OCI-LY7 (cell line): ENCODE data around the gene MEIS2. TPM values are rescaled to one million over a fixed set of nuclear protein-coding genes. Genes with fewer than 3 reads are reported as not detected.

ENCODE experiments used
- BruUV-seq: library from RNA; stranded (reverse); fragments of 400-500 nt; replicated peaks from 2 replicates; lab custom pipeline; 2021; lab: Mats Ljungman, UMichigan
- CTCF ChIA-PET: fragments of 300-600 bp; sonication (Branson Sonifier 250); formaldehyde crosslinking; loops from one replicate; lab custom pipeline; 2022; ENCODE audit warnings: antibody characterized with exemption; ENCODE audit not compliant: unreplicated experiment; lab: Charles Lee
- POLR2A ChIA-PET: fragments of 300-600 bp; sonication (Branson Sonifier 250); formaldehyde crosslinking; loops from one replicate; lab custom pipeline; 2022; ENCODE audit warnings: antibody characterized with exemption; lab: Charles Lee
- DNase-seq: peaks from one replicate; pipeline ENCODE4 v3.0.0-alpha.2; 2015; ENCODE audit warnings: low spot score
- H2AFZ ChIP-seq: fragments of 200-600 bp; sonication (generic), shearing (Covaris generic); 2 replicates; pipeline ENCODE4 v1.6.1; 2014; ENCODE audit warnings: mild to moderate bottlenecking, antibody characterized with exemption, low read length, moderate library complexity
- H3K27ac ChIP-seq: fragments of 200-600 bp; sonication (generic); 2 replicates; pipeline ENCODE4 v1.5.1; 2014; ENCODE audit warnings: mixed run types, low read depth, mild to moderate bottlenecking, moderate library complexity, low read length, inconsistent platforms; ENCODE audit not compliant: poor library complexity, severe bottlenecking
- H3K36me3 ChIP-seq: fragments of 200-600 bp; sonication (generic); 2 replicates; pipeline ENCODE4 v1.6.1; 2014; ENCODE audit warnings: mild to moderate bottlenecking, antibody characterized with exemption, low read length, moderate library complexity, mixed read lengths; ENCODE audit not compliant: insufficient read depth
- H3K4me1 ChIP-seq: fragments of 200-600 bp; sonication (generic); 2 replicates; pipeline ENCODE4 v1.5.1; 2014; ENCODE audit warnings: mild to moderate bottlenecking, low read length; ENCODE audit not compliant: insufficient read depth, poor library complexity, severe bottlenecking
- H3K4me2 ChIP-seq: fragments of 200-600 bp; sonication (generic); 2 replicates; pipeline ENCODE4 v1.6.1; 2014; ENCODE audit warnings: mild to moderate bottlenecking, low read length
- H3K4me3 ChIP-seq: fragments of 200-600 bp; sonication (generic); 2 replicates; pipeline ENCODE4 v1.5.1; 2014; ENCODE audit warnings: mild to moderate bottlenecking, low read depth, low read length; ENCODE audit not compliant: poor library complexity, severe bottlenecking
- H3K79me2 ChIP-seq: fragments of 200-600 bp; sonication (generic); 2 replicates; pipeline ENCODE4 v1.6.1; 2016; ENCODE audit warnings: low read depth, mild to moderate bottlenecking, low read length, moderate library complexity, mixed read lengths; ENCODE audit not compliant: insufficient read depth
- H3K9me2 ChIP-seq: fragments of 200-600 bp; sonication (generic); 2 replicates; pipeline ENCODE4 v1.6.1; 2016; ENCODE audit warnings: mild to moderate bottlenecking, low read length, mixed read lengths; ENCODE audit not compliant: insufficient read depth
- H3K9me3 ChIP-seq: fragments of 200-600 bp; sonication (generic); 2 replicates; pipeline ENCODE4 v1.6.1; 2014; ENCODE audit warnings: mild to moderate bottlenecking, mixed run types, low read length, mixed read lengths
- H4K20me1 ChIP-seq: fragments of 200-600 bp; sonication (generic); 2 replicates; pipeline ENCODE4 v1.6.1; 2014; ENCODE audit warnings: mild to moderate bottlenecking, antibody characterized with exemption, low read length, moderate library complexity, mixed read lengths; ENCODE audit not compliant: insufficient read depth
- CTCF ChIP-seq: fragments of 200-600 bp; sonication (generic); conservative IDR thresholded peaks from 2 replicates; pipeline ENCODE4 v1.5.1; 2014; ENCODE audit warnings: mild to moderate bottlenecking, antibody characterized with exemption, low read length, moderate library complexity, mixed read lengths
- EZH2phosphoT487 ChIP-seq: fragments of 200-600 bp; sonication (generic); IDR thresholded peaks from 2 replicates; pipeline ENCODE4 v1.6.1; 2018; ENCODE audit warnings: low read depth, borderline replicate concordance, mild to moderate bottlenecking, mixed run types, antibody characterized with exemption, low read length, moderate library complexity, mixed read lengths
- intact Hi-C: fragments of 100-400 bp; cut with micrococcal nuclease; formaldehyde crosslinking; loops from one replicate; pipeline ENCODE4 v1.10.0; 2022; ENCODE audit not compliant: unreplicated experiment
- total RNA-seq, 2 experiments: library from RNA; depleted of rRNA in 1 of 2; stranded (reverse); fragments of >200 nt in 1 of 2; shearing (Covaris generic) in 1 of 2; gene quantifications; 2 replicates each; pipeline ENCODE4 v1.2.3, GENCODE V29; 2014 to 2022

MEIS2 gene
- total RNA-seq, 2 experiments from 2014 or later = 31.0 to 35.8 TPM

- Histone ChIP-seq H2AFZ (no peak overlapping the region), H3K4me1 (no peaks in the 10 kb centered on the region), H3K4me2 (no peak overlapping the region), H3K9me3 (no peaks in the 10 kb centered on the region), H3K27ac (no peak overlapping the region), H3K4me3 (no peak overlapping the region), H3K79me2 (no peaks in the 10 kb centered on the region), H3K36me3 (no peaks in the 10 kb centered on the region), H3K9me2 (no peaks in the 10 kb centered on the region), H4K20me1 (no peaks in the 10 kb centered on the region)
- DNase-seq = no peak
- POLR2A ChIA-PET = no interaction called here
- TF ChIP-seq CTCF (no peak), EZH2phosphoT487 (no peak)
- intact Hi-C loops = no loop called here
- no TSS peak for BruUV-seq
- CTCF ChIA-PET = no interaction called here
These were observed 16.7 kb upstream of the MEIS2 start for GRCh38 chr15:37117030-37117429.

- TF ChIP-seq EZH2phosphoT487 = no peak
- no peak for TF ChIP-seq CTCF
- H3K9me3 ChIP-seq = no peaks in the 10 kb centered on the region
- H3K27ac ChIP-seq = no peak overlapping the region
- no peak for DNase-seq
- H3K4me1 ChIP-seq = no peaks in the 10 kb centered on the region
- no peak overlapping the region for H3K4me3 ChIP-seq
- no peaks in the 10 kb centered on the region for H4K20me1 ChIP-seq
- no peaks in the 10 kb centered on the region for H3K36me3 ChIP-seq
- H2AFZ ChIP-seq = no peak overlapping the region
- no TSS peak for BruUV-seq
- ChIA-PET POLR2A (no interaction called here), CTCF (no interaction called here)
- intact Hi-C loops = no loop called here
- no peak overlapping the region for H3K4me2 ChIP-seq
- H3K9me2 ChIP-seq = no peaks in the 10 kb centered on the region
- no peaks in the 10 kb centered on the region for H3K79me2 ChIP-seq
These were observed 15.2 kb upstream of the MEIS2 start for GRCh38 chr15:37115538-37115937.

- H3K36me3 ChIP-seq = no peaks in the 10 kb centered on the region
- no peak for TF ChIP-seq CTCF
- TF ChIP-seq EZH2phosphoT487 = no peak
- H2AFZ ChIP-seq = no peak overlapping the region
- H3K4me3 ChIP-seq = no peak overlapping the region
- H3K79me2 ChIP-seq = no peaks in the 10 kb centered on the region
- intact Hi-C loops = no loop called here
- no TSS peak for BruUV-seq
- no peaks in the 10 kb centered on the region for H3K9me3 ChIP-seq
- ChIA-PET POLR2A (no interaction called here), CTCF (no interaction called here)
- H4K20me1 ChIP-seq = no peaks in the 10 kb centered on the region
- no peak overlapping the region for H3K27ac ChIP-seq
- H3K4me2 ChIP-seq = no peak overlapping the region
- no peak for DNase-seq
- no peaks in the 10 kb centered on the region for H3K4me1 ChIP-seq
- no peaks in the 10 kb centered on the region for H3K9me2 ChIP-seq
These were observed 12.8 kb upstream of the MEIS2 start for GRCh38 chr15:37112971-37113670.
